GM12801 (cell line): ENCODE data around the gene PDE3A.

Experiments used
- CTCF ChIP-seq: IDR thresholded peaks from one replicate; pipeline ENCODE4 v1.5.1; 2011; ENCODE audit warnings: control low read depth; ENCODE audit not compliant: insufficient read length; ENCODE audit errors: extremely low read depth

The PDE3A gene

DNA sequence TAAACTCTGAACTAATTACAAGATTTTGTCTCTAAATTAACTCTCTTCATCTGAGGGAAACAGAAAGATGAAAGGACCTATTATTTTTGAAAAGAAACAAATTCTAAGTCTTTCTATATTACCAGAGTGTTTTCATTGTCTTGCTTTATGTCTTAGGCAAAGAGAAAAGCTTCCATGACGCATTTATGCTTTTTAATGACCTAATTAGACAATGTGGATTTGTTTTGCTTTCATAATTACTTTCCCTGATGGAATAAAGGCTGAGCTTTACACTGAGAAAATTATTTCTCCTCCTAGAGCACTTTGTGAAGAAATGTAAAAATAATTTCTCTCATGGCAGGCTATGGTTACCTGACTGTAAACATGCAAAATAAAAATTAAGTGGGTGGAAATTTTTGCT lies 188.8 kb downstream of the PDE3A start:
- no peak for TF ChIP-seq CTCF

DNA sequence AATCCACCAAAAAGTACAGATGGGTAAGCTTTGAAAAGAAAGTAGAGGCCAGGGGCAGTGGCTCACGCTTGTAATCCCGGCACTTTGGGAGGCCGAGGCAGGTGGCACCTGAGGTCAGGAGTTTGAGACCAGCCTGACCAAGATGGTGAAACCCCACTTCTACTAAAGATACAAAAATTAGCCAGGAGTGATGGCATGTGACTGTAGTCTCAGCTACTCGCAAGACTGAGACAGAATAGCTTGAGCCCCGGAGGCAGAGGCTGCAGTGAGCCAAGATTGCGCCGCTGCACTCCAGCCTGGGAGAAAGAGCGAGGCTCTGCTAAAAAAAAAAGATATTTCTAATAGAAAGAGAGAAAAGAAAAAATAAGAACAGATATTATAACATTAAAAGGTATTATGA lies 192.6 kb downstream of the PDE3A start:
- TF ChIP-seq CTCF: no peak

- no peak for TF ChIP-seq CTCF
These were observed 193.5 kb downstream of the PDE3A start for GRCh38 chr12:20561871-20562270.

- TF ChIP-seq CTCF: no peak
These were observed 199.1 kb downstream of the PDE3A start for GRCh38 chr12:20567413-20567812.

DNA sequence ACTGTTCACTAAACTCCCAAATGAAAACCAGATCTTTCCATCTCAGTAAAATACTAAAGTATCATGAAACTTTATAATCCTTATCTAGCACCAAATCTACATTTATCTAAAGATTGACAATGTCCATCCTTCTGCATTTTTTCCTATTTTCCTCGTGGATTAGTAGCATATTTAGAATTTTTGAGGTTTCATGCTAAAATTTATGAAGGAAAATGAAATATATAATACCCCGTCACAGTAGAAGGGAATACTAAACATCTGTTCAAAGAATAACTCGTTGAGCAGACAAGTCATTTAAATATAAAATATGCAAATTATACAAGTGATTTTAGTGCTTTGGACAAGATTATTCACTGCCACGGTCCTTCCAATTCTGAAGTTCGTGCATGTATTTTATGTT lies 204.1 kb downstream of the PDE3A start:
- no peak for TF ChIP-seq CTCF

- TF ChIP-seq CTCF: no peak
These were observed 208.2 kb downstream of the PDE3A start for GRCh38 chr12:20576528-20576927.

GRCh38 chr12:20577054-20577453 lies 208.7 kb downstream of the PDE3A start:
- no peak for TF ChIP-seq CTCF

GRCh38 chr12:20578142-20578541 lies 209.8 kb downstream of the PDE3A start:
- TF ChIP-seq CTCF: no peak
